ENCODE measurements around the gene PDXP.
"Not testable (repeated sequence)": the region's sequence is repeated elsewhere in the genome, so short reads cannot be mapped to it uniquely, and the experiment has no call there.

Gene PDXP, protein sequence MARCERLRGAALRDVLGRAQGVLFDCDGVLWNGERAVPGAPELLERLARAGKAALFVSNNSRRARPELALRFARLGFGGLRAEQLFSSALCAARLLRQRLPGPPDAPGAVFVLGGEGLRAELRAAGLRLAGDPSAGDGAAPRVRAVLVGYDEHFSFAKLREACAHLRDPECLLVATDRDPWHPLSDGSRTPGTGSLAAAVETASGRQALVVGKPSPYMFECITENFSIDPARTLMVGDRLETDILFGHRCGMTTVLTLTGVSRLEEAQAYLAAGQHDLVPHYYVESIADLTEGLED
- total RNA-seq: 0.35 to 0.77 (median 0.44) reads per million in 3 donors

DNA sequence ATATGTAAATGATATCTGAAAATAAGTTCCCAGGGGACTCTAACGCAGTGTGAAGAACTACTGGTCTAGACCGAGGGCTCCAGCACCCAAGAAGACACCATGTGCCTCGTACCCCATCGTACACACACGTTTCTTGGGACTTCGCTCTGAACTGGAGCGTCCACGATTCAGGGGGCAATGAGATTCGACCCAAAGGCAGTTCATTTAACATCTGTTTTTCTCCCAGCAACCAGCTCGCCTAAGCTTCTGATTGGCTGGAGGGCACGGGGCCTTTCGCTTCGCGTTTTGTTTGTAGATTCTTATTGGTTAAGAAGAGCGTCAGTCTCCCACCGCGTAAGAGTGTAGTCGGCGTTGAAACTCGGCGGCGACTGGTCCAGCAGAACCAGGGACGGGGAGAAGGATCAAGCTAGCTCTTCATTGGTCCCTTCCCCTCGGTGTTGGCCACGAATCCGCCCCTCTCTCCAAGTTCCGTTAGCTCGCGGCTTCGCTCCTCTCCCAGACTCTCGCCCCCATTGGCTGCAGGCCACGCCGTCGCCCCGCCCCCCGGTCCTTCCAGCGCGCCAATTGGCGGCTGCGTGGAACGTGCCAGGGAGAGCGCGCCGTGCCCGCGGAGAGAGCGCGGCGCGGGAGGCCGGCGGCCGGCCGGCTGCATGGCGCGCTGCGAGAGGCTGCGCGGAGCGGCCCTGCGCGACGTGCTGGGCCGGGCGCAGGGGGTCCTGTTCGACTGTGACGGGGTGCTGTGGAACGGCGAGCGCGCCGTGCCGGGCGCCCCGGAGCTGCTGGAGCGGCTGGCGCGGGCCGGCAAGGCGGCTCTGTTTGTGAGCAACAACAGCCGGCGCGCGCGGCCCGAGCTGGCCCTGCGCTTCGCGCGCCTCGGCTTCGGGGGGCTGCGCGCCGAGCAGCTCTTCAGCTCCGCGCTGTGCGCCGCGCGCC is at the start of gene PDXP:
Gene PDXP, plus strand, starts transcription at position 591 of the 933 bp plus-strand sequence. Its CDS starts 60 bp downstream, at position 651.
- Histone ChIP-seq H3K9me3 (ENCODE audit: control insufficient read depth, low read length) (no peaks in the 10 kb centered on the region), H3K4me1 (ENCODE audit: control insufficient read depth, insufficient read depth, low read length, poor library complexity, severe bottlenecking) (peaks cover 21% of the 10 kb centered on the region), H3K4me3 (ENCODE audit: insufficient read depth, low read depth, low read length, poor library complexity, severe bottlenecking) (peak within 1 kb of the TSS; percentile 46), H3K36me3 (ENCODE audit: control insufficient read depth, insufficient read depth, low read length) (peaks cover 7% of the 10 kb centered on the region), H3K27ac (ENCODE audit: insufficient read depth, low read length, poor library complexity, severe bottlenecking) (peak within 1 kb of the TSS; percentile 54), H3K27me3 (replicated peaks; ENCODE audit: control insufficient read depth, insufficient read depth, low read length, poor library complexity, severe bottlenecking) (no peaks in the 10 kb centered on the region)
- peak; percentile 95 to 96 (median 95) for DNase-seq

DNA sequence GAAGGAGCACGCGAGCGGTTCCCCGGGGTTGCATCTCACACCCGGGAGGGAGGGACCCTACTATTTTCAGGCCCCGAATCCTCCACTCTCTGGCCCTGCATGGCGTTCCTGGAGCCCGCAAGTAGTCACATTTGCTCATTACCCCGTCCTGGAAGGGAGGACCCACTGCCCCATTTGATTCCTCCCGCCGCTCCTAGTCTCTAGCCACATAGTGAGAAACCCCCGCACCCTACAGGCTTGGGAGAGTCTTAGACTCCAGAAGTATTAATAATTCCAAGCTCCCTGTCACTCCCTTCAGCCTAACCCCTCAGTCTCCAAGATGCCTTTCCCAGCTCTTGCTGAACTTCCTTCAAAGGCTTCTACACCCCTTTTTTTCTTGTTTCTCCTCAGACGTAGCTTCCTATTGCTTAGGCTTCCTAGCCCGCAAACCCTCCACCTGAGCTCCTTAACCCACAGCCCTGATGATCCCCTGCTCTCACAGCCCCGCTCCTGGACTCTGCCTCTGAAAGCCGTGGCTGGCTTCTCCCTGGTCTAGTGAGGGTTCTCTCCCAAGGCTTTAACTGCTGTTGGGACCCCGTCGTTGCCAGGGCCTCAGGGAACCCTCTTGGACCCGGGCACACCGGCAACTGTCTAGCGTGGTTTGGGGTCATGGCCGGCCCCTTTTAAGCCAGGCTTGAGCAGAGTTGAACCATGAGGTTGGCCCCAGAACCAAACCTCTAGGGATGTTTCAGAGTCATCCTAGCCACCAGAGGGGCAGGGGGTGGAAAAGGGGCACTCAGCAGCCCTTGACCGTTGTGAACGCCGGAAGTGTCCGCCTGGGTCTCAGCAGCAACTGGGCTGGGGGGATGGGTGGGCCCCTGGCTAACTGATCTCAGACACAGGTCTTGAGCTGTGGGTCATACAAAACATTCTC is 49.0 kb upstream of the PDXP start:
- Histone ChIP-seq H3K9me3 (ENCODE audit: control insufficient read depth, low read length) (no peaks in the 10 kb centered on the region), H3K36me3 (ENCODE audit: control insufficient read depth, insufficient read depth, low read length) (peaks cover 8% of the 10 kb centered on the region), H3K4me1 (ENCODE audit: control insufficient read depth, insufficient read depth, low read length, poor library complexity, severe bottlenecking) (peaks cover 40% of the 10 kb centered on the region), H3K4me3 (ENCODE audit: insufficient read depth, low read depth, low read length, poor library complexity, severe bottlenecking) (peak overlapping the region; percentile 71), H3K27ac (ENCODE audit: insufficient read depth, low read length, poor library complexity, severe bottlenecking) (peak overlapping the region; percentile 88), H3K27me3 (replicated peaks; ENCODE audit: control insufficient read depth, insufficient read depth, low read length, poor library complexity, severe bottlenecking) (no peaks in the 10 kb centered on the region)
- no peak for DNase-seq

DNA sequence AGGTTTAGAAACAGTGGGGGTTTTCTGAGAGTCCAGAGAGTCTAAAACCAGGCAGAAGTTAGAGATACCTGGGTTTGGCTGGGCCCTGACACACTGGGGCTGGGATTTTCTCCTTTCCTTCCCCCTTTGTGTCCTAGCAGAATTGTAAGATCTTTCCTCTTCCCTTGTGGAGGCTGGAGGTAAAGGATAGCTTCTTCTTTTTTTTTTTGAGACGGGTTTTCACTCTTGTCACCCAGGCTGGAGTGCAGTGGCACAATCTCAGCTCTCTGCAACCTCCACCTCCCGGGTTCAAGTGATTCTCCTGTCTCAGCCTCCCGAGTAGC is 48.4 kb upstream of the PDXP start:
- H3K4me1 ChIP-seq (ENCODE audit: control insufficient read depth, insufficient read depth, low read length, poor library complexity, severe bottlenecking): peaks cover 36% of the 10 kb centered on the region
- not testable (repeated sequence) for H3K9me3 ChIP-seq (ENCODE audit: control insufficient read depth, low read length); DNase-seq; H3K27me3 ChIP-seq (replicated peaks; ENCODE audit: control insufficient read depth, insufficient read depth, low read length, poor library complexity, severe bottlenecking); H3K4me3 ChIP-seq (ENCODE audit: insufficient read depth, low read depth, low read length, poor library complexity, severe bottlenecking)
- peaks cover 14% of the 10 kb centered on the region for H3K36me3 ChIP-seq (ENCODE audit: control insufficient read depth, insufficient read depth, low read length)
- peak overlapping the region; percentile 88 for H3K27ac ChIP-seq (ENCODE audit: insufficient read depth, low read length, poor library complexity, severe bottlenecking)

DNA sequence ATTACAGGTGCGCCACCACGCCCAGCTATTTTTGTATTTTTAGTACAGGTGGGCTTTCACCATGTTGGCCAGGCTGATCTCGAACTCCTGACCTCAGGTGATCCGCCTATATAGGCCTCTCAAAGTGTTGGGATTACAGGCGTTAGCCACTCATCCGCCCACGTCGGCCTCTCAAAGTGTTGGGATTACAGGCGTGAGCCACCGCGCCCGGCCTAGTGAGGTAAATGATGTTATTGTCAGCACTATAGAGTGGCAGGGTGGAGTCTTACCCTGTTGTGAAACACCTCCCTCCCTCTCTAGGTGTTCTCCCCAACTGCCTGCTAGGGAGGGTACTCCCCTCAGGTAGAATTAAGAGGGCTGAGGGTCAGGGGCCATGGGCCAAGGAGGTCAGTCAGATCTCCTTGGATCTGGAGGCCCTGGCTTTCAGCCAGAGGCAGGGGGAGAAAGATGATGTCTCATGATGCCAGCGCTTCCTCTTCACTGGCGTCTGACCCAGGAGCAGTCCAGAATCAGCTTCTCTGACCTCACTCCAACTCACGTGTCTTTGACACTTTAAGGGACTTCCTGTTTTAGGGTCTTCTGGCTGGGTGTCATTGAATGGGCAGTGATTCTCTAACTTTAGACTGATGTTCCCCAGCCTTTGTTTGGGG is 47.9 kb upstream of the PDXP start:
- no peaks in the 10 kb centered on the region for H3K9me3 ChIP-seq (ENCODE audit: control insufficient read depth, low read length)
- H3K27me3 ChIP-seq (replicated peaks; ENCODE audit: control insufficient read depth, insufficient read depth, low read length, poor library complexity, severe bottlenecking): no peaks in the 10 kb centered on the region
- peaks cover 14% of the 10 kb centered on the region for H3K36me3 ChIP-seq (ENCODE audit: control insufficient read depth, insufficient read depth, low read length)
- DNase-seq: no peak
- peak overlapping the region; percentile 31 for H3K27ac ChIP-seq (ENCODE audit: insufficient read depth, low read length, poor library complexity, severe bottlenecking)
- peaks cover 31% of the 10 kb centered on the region for H3K4me1 ChIP-seq (ENCODE audit: control insufficient read depth, insufficient read depth, low read length, poor library complexity, severe bottlenecking)
- no peak overlapping the region for H3K4me3 ChIP-seq (ENCODE audit: insufficient read depth, low read depth, low read length, poor library complexity, severe bottlenecking)

DNA sequence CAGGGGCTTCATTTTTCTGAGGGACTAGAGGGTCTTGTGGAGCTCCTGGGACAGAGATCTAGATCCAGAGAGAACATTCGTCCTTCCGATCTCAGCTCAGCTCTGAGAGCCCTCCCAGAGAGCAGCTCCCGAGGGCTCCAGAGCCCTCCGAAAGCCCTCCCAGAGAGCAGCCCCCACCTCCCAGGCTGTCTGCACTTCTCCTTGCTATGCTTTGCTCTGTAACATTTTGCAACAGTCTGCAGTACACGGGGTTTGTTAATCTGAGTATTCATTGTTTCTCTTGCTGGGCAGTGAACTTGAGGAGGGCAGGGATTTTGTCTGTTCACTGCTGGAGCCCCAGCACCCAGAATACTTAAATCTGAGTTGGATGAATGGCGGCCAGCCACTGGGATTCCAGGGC is 47.3 kb upstream of the PDXP start:
- H3K4me3 ChIP-seq (ENCODE audit: insufficient read depth, low read depth, low read length, poor library complexity, severe bottlenecking): no peak overlapping the region
- H3K27me3 ChIP-seq (replicated peaks; ENCODE audit: control insufficient read depth, insufficient read depth, low read length, poor library complexity, severe bottlenecking): no peaks in the 10 kb centered on the region
- peaks cover 18% of the 10 kb centered on the region for H3K36me3 ChIP-seq (ENCODE audit: control insufficient read depth, insufficient read depth, low read length)
- DNase-seq: no peak
- H3K9me3 ChIP-seq (ENCODE audit: control insufficient read depth, low read length): no peaks in the 10 kb centered on the region
- no peak overlapping the region for H3K27ac ChIP-seq (ENCODE audit: insufficient read depth, low read length, poor library complexity, severe bottlenecking)
- peaks cover 28% of the 10 kb centered on the region for H3K4me1 ChIP-seq (ENCODE audit: control insufficient read depth, insufficient read depth, low read length, poor library complexity, severe bottlenecking)

DNA sequence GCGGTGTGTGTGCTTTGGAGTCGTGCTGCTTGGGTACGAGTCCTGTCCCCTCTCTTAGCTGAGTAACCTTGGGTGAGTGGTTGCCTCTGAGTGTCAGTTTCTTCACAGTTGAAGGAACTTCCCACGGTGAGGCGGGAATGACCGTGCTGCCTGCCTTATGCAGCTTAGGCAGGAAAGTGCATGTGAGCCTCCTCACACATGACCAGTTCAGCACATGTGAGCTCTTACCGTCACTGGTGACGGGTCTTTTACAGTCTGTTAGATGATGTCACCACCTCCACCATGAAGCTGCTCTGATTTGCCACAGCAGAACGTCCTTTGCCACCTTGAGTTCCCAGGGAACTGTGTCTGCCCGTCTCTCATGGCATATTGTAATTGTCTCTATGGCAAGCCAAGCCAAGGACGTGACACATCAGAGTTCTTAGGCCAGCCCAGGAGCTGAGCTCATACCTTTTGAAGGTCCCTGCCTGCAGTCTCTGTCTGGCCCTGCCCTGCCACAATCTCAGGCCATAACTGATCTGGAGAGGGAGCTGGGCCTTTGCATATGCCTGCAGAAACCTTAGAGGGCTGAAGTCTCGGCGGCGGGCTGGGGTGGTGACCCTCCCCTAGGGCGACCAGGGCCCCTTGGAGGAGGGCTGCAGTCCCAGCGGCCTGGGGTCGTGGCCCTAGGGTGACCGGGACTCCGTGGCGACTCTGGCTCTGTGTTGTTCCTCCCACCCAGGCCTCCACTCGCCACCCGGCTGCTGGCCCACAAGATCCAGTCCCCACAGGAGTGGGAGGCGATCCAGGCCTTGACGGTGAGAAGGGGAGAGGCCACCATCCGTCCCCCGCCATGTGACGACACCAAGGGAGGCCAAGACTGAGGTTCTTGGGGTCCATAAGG is 42.1 kb upstream of the PDXP start:
- no peaks in the 10 kb centered on the region for H3K9me3 ChIP-seq (ENCODE audit: control insufficient read depth, low read length)
- H3K4me1 ChIP-seq (ENCODE audit: control insufficient read depth, insufficient read depth, low read length, poor library complexity, severe bottlenecking): no peaks in the 10 kb centered on the region
- H3K36me3 ChIP-seq (ENCODE audit: control insufficient read depth, insufficient read depth, low read length): peaks cover 60% of the 10 kb centered on the region
- no peak for DNase-seq
- no peak overlapping the region for H3K4me3 ChIP-seq (ENCODE audit: insufficient read depth, low read depth, low read length, poor library complexity, severe bottlenecking)
- H3K27me3 ChIP-seq (replicated peaks; ENCODE audit: control insufficient read depth, insufficient read depth, low read length, poor library complexity, severe bottlenecking): no peaks in the 10 kb centered on the region
- H3K27ac ChIP-seq (ENCODE audit: insufficient read depth, low read length, poor library complexity, severe bottlenecking): no peak overlapping the region

DNA sequence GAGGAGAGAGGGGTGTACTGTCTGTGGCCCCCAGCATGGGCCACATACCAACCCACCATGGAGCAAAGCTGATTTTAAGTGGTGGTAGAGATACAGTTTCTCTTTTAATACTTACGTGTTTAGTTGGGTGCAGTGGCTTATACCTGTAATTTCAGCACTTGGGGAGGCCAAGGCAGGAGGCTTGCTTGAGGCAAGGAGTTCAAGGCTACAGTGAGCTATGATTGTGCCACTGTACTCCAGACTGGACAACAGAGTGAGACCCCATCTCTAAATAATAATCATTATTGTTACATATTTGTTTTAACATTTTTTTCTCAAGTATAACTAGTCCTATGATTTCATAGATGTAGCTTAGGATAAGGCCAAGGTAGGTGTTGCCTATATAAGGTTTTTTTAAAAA is 41.1 kb upstream of the PDXP start:
- no peaks in the 10 kb centered on the region for H3K27me3 ChIP-seq (replicated peaks; ENCODE audit: control insufficient read depth, insufficient read depth, low read length, poor library complexity, severe bottlenecking)
- no peak for DNase-seq
- H3K27ac ChIP-seq (ENCODE audit: insufficient read depth, low read length, poor library complexity, severe bottlenecking): no peak overlapping the region
- peaks cover 60% of the 10 kb centered on the region for H3K36me3 ChIP-seq (ENCODE audit: control insufficient read depth, insufficient read depth, low read length)
- no peaks in the 10 kb centered on the region for H3K9me3 ChIP-seq (ENCODE audit: control insufficient read depth, low read length)
- no peak overlapping the region for H3K4me3 ChIP-seq (ENCODE audit: insufficient read depth, low read depth, low read length, poor library complexity, severe bottlenecking)
- H3K4me1 ChIP-seq (ENCODE audit: control insufficient read depth, insufficient read depth, low read length, poor library complexity, severe bottlenecking): no peaks in the 10 kb centered on the region

DNA sequence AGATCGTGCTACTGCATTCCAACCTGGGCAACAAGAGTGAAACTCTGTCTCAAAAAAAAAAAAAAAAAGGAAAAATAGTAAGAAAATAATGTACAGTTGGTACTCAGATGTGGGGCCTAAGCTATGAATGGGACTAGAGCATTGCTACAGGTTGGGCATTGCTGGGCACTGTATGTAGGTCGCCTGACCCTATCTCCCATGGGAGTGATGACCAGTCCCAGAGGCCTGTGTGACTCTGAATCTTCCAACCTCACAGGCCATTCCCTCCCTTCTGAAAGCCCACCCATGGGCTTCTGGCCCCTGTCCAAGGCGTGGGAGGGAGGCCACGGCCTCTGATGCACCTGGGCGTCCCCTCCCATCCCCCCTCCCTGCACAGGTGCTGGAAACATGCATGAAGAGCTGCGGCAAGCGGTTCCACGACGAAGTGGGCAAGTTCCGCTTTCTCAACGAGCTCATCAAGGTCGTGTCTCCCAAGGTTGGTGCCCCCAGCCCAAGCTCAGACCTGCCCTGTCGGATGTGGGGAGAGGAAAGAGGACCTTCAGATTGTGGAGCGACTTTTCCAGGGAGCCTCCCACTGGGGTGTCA is 40.4 kb upstream of the PDXP start:
- Histone ChIP-seq H3K4me1 (ENCODE audit: control insufficient read depth, insufficient read depth, low read length, poor library complexity, severe bottlenecking) (no peaks in the 10 kb centered on the region), H3K27me3 (replicated peaks; ENCODE audit: control insufficient read depth, insufficient read depth, low read length, poor library complexity, severe bottlenecking) (no peaks in the 10 kb centered on the region), H3K36me3 (ENCODE audit: control insufficient read depth, insufficient read depth, low read length) (peaks cover 60% of the 10 kb centered on the region), H3K27ac (ENCODE audit: insufficient read depth, low read length, poor library complexity, severe bottlenecking) (no peak overlapping the region), H3K4me3 (ENCODE audit: insufficient read depth, low read depth, low read length, poor library complexity, severe bottlenecking) (no peak overlapping the region), H3K9me3 (ENCODE audit: control insufficient read depth, low read length) (no peaks in the 10 kb centered on the region)
- no peak for DNase-seq
